HEK293 (cell line): ENCODE results near the gene MAP3K8.
"Not testable (repeated sequence)": the region's sequence is repeated elsewhere in the genome, so short reads cannot be mapped to it uniquely, and the experiment has no call there.

Source experiments
- CTCF ChIP-seq: fragments of 450-650 bp; formaldehyde crosslinking; IDR thresholded peaks from 2 replicates; pipeline ENCODE4 v1.5.1; 2016; ENCODE audit warnings: missing biosample characterization, missing genetic modification characterization
- KLF8 ChIP-seq: fragments of 450-650 bp; formaldehyde crosslinking; IDR thresholded peaks from 2 replicates; pipeline ENCODE4 v1.5.1; 2016; ENCODE audit warnings: missing biosample characterization, missing genetic modification characterization
- SP7 ChIP-seq: fragments of 450-650 bp; formaldehyde crosslinking; IDR thresholded peaks from 2 replicates; pipeline ENCODE4 v1.5.1; 2016; ENCODE audit warnings: missing biosample characterization, missing genetic modification characterization
- ZNF18 ChIP-seq: fragments of 450-650 bp; formaldehyde crosslinking; IDR thresholded peaks from 2 replicates; pipeline ENCODE4 v1.5.1; 2016; ENCODE audit warnings: missing biosample characterization, missing genetic modification characterization
- ZNF580 ChIP-seq: fragments of 450-650 bp; formaldehyde crosslinking; IDR thresholded peaks from 2 replicates; pipeline ENCODE4 v1.5.1; 2016; ENCODE audit warnings: missing biosample characterization, missing genetic modification characterization
- ZNF600 ChIP-seq: fragments of 450-650 bp; formaldehyde crosslinking; IDR thresholded peaks from 2 replicates; pipeline ENCODE4 v1.5.1; 2016; ENCODE audit warnings: missing biosample characterization, missing genetic modification characterization

GRCh38 chr10:30475515-30475914 lies 41.5 kb downstream of the MAP3K8 start:
- TF ChIP-seq CTCF; KLF8 (tag by site-specific recombination); ZNF580 (tag by site-specific recombination); ZNF600; ZNF18; SP7 (tag by site-specific recombination): not testable (repeated sequence)
